Stimulated activated CD8-positive, alpha-beta memory T cell treated with anti-CD3 and anti-CD28 coated beads, Interleukin-4, amount 100 ng/mL, for 48 hours (primary cell): ENCODE measurements around the gene TTC34.
"Not testable (repeated sequence)": the region's sequence is repeated elsewhere in the genome, so short reads cannot be mapped to it uniquely, and the experiment has no call there.

Experiments used
- DNase-seq: peaks from one replicate; pipeline ENCODE4 v3.0.0-alpha.2; 2020

TTC34 gene

DNA sequence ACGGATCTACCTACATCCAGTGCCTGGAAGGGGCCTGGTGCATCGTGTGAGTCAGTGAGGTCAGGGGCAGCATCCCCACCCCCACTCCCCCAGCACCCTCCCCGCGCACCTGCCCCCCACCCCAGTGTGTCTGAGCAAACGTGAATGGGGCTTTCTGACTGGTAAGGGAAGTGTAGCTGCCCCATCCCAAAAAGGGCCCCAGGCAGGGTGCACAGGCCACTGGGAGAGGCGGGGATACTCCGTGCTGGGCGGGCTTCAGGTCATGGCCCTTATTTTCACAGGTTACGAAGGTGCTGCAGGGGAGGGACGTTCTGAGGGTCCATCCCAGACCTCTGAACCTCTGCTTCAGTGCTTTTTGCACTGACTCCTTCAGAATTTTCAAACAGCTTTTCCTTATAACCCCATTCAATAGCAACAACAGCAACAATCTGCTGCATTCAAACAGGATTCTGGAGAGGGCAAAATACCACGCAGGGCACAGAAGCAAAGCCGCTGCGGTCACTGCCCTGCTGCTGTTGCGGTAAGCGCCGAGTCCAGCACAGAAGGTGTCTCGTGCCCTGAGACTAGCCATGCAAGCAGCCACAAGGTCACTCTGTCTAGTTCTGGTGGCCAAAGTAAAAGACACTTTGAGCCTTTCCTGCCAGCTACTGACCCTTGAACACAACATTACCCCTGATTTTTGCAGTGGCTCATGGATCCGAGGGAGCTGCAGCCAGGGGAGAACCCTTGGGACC, 10.3 kb downstream of the TTC34 start:
- DNase-seq: no peak

DNA sequence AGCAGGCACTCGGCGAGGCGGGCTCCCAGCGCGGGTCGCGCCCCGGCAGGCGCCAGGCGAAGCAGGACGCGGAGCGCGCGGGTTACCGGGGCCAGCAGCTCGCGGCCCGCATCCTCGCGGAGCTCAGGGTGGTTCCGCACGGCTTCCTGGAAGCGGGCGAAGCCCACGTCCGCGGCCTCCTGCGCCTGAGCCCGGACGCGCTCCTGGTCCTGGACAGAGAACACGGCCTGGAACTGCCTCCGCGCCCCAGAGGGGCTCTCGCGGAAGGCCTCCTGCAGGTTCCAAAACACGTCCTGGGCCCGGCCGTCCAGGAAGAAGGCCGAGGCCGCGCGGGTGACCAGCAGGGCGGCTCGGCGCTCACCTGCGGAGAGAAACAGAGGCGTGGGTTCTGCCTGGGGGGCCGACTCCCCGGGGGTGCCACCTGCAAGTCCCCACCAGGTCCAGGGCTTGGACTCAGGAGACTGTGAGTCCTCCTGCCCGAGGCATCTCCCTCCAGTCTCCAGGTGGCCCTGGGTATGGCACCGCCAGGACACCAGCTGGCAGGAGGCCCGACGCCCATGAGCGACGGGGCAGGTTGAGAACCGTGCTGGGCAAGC, 11.4 kb downstream of the TTC34 start:
- no peak for DNase-seq

DNA sequence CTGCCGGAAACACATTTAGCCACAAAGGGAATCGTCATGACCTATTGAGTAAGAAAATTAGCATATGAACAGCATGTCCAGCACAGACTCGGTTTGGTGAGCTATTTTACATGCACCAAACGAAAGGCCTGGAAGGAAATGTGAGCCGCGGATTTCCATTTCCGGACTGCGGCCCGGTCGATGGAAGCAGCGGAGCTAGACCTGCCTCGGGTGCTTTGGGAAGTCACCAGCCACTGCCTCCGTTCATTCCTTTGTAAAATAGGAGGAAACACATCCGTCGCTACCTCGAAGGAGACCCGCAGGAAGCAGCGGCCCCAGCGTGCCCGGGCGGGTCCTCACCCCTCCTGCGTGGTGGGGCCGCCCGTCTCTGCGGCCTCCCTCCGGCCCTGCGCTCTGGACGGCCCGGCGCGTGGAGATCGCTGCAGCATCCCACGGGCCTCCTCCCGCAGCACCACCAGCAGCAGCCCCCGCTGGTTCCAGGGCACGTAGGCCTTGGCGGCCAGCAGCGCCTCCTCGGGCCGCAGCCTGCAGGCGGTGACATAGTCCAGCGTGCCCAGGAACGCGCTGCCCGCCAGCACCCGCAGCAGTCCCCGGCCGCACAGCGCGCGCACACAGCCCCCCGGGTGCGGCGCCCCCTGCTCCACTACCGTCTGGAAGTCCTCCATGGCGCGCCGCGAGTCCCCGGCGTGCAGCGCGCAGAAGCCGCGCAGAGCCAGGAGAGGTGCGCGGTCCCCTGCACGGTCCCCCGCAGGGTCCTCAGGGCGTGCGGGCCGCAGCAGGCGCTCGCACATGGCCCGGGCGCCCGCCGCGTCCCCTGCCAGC, 12.1 kb downstream of the TTC34 start:
- DNase-seq: no peak

DNA sequence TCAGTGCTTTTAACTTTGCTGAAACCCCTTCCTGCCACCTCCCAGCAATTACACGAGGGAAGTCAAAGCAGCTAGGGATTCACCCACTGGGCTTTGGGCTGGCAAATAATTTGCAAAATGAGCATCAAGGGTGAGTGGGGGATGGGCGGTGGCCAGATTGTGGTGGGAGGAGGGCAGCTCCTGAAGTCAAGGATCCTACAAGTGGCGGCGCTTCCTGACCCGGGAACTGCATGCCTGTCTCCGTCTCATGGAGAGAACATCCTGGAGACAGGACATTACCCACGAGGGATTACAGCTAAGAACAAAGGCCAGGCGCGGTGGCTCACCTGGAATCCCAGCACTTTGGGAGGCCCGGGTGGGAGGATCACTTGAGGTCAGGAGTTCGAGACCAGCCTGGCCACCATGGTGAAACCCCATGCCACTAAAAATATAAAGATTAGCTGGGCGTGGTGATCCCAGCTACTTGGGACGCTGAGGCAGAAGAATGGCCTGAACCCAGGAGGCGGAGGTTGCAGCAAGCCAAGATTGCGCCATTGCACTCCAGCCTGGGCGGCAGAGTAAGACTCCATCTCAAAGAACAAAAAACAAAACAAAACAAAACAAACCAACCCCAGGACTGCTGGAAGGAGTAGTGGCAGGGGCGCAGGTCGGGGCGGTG, 12.9 kb downstream of the TTC34 start:
- no peak for DNase-seq

DNA sequence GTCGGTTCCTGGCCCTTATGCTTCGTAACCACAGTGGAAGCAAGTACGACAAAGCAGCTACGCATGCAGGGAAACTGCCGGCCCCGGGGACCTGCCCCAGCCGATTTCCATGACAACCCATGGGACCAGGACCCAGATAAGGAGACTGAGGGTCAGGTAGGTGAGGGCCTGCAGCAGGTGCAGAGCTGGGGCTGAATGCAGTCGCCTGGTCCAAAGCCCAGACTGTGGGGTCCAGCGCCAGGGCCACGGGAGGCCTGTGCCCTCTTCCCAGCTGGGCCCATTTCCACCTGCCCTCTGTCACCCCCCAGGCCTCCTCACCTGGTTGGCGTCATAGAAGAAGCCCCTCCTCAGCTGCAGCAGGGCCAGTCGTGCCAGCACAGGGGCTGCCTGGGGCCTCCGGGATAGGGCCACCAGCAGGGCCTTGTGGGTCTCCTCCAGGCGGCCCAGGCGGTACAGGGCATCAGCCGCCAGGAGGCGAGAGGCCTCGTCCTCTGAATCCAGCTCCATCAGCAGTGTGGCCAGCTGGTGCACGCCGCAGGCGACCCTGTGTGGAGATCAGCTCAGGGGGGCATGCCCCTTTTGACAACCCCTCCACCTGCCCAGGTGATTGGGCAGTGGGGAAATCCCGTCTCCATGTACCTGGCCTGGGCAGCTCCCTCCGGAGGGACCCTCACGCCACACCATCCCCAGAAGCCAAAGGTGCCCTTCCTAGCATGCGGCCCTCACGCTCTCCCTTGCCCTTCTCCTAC, 14.2 kb downstream of the TTC34 start:
- no peak for DNase-seq

DNA sequence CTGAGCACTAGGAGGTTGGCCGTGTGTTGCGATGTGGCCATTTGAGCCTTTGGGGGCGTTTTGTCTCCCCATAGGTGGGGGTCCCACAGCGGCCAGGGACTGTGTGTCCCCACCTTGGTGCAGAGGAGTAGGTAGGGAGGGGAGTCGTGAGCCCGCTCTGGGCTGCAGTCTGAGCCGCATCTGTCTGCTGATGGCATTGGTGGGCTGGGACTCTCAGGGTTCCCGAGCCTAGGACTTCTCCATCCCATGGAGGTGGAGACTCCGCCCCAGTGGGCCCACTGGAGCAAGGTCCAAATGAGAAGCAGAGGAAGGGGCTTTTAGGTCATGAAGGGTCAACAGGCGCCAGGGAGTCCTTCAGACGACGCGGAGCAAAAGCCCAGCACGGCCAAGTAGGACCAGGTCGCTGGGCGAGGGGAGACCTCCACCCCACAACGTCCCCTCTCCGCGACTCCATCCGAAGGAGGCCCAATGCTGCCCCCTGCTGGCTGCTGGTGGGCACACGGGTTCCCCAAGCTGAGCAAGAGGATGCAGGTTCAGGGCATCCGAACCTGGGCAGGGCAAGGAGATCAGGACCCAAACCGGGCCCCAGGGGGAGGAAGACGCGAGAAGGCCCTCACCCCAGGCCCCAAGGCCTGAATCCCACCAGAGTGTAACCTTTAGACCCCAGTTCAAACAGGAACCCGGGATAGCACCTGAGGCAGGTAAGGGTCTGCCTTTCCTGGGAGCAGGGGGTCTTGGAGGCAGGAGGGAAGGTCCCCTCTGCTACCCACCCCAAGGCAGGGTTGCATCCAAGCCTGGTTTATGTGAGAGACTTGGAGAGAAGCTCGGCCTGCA, 14.9 kb downstream of the TTC34 start:
- peak; percentile 89 for DNase-seq

DNA sequence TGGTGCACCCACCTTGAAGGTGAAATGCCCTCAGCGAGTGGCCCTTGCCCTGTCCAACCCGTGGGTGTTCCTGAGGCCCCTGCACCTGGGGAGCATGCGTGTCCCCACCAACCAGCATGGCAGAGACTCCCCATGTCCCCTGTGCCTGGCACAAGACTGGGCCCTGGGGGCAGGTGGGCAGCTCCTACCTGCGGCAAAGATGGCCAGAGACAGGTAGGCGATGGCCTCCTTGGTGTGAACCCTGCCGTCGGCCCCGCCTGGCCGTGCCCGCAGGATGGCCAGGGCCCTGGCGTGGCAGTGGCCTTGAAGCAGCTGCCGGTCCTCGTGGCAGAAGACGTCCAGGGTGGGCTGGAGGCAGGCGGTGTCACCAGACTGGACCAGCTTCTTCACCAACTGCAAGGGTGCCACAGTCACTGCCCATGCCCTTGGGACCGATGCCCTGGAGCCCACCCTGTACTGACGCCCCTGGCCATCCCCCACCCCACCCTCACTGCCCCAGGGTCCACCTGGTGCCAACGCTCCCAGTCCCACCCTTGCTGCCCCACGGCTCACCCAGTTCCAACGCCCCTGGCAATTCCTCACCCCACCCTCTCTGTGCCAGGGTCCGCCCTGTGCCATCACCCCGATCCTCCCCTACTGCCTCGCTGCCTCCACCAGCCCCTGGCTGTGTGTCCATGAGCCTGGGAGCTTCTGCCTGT, 15.7 kb downstream of the TTC34 start:
- no peak for DNase-seq

DNA sequence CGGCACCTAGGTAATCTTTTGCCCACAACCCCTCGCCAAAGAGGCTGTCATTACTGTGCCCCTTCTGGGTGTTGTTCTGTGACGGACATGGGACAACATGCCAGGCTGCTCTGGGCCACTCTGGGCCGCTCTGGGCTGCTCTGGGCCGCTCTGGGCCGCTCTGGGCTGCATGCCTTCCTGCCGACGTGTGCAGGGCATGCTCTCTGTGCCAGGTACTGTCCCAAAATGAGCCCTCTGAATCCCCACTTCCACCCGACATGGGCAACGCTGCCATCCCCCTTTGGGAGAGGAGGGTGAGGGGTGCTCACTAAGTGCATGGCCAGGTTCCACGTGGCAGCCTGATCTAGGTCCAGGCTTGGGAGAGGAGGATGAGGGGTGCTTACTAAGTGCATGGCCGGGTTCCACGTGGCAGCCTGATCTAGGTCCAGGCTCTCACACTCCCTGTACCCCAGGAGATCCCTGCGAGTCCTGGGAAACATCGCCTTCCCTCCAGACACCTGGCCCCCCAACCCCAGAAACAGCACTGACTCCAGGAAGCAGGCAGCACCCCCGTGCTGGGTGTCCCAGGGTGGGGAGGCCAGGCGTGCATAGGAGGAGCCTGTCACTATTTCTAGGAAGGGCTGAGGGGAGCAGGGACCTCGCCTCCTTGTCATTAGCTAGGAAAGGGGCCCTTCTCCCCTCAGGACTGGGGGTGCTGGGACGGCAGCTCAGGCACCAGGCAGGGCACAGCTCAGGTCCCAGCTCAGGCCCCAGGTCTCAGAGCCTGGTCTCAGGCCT, 16.5 kb downstream of the TTC34 start:
- no peak for DNase-seq

DNA sequence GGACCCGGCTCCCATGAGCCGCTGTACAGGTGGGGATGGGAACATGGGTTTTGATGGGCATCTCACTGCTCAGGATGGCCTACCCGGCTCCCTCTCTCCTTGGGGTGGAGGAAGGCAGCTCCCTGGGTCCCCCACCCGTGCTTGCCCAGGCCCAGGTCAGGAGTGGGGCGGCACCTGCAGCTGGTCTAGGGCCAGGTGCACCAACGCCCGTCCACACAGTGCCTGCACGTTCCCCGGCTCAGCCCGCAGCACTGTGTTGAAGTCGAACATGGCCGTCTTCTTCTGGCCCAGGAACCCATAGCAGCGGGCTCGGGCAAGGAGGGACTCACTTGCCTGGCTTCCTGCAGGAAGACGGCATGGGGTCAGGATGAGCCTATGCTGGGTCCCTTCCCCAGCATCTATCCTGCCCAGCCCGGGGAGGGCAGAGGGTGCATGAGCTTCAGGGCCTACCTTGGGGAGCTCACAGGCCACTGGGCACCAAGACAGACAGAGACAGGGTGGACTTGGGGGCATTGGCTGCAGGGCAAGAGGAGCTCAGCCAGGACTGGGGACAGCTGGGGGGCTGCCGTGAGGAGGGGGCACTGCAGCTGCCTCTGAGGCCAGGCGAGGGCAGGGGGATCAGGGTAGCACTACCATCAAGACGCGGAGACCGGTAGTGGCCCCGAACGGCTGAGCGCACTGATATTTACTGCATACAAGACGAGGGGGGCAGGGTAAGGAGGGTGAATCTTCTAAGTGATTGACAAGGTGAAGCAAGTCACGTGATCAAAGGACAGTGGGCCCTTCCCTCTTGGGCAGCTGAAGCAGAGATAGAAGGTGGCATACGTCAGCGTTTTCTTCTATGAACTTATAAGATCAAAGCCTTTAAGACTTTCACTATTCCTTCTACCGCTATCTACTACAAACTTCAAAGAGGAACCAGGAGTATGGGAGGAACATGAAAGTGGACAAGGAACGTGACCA, 17.8 kb downstream of the TTC34 start:
- no peak for DNase-seq

DNA sequence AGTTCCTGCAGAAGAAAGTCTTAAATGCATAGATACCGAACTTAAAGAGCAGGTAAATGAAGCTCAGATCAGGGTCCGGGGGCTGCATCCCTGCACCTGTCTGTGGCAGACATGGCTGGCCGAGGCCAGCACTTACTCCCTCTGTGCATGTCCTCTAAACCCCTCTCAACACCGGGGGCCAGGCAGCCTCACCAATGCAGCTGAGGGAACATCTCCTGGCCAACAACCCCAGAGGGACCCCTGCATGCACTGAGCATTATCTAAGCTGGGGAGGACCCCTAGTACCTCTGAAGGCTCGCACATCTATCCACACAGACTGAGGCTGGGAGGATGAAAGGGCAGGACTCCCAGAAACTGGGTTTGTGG, 18.4 kb downstream of the TTC34 start:
- DNase-seq: no peak

DNA sequence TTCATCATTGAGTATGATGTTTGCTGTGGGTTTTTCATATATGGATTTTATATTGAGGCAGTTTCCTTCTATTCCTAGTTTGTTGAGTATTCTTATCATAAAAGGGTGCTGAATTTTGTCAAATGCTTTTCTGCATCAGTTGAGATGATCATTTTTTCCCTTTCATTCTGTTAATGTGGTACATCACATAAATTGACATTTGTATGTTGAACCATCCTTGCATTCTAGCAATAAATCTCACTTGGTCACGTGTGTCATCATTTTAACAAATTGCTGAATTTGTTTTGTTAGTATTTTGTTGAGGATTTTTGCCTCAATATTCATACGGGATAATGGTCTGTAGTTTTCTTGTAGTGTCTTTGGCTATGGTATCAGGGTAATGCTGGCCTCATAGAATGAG, 19.9 kb downstream of the TTC34 start:
- DNase-seq: no peak

DNA sequence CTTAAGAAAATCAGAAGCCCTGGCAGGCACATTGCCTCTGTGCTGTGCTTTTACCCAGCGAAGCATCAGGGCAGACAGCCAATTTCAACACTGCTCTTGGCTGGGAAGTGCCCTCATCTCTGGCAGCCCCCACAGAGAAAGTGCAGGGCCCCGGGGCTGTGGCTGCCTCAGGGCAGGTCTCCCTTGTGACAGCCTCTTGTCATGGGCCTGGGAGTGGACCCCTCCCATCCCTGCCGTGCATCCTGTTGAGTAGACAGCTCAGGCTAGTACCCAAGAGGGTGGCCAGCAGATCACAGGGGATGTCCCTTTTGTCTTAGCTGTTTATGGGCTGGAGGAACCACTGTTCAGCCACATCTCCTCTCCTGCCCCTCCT, 23.3 kb downstream of the TTC34 start:
- no peak for DNase-seq

DNA sequence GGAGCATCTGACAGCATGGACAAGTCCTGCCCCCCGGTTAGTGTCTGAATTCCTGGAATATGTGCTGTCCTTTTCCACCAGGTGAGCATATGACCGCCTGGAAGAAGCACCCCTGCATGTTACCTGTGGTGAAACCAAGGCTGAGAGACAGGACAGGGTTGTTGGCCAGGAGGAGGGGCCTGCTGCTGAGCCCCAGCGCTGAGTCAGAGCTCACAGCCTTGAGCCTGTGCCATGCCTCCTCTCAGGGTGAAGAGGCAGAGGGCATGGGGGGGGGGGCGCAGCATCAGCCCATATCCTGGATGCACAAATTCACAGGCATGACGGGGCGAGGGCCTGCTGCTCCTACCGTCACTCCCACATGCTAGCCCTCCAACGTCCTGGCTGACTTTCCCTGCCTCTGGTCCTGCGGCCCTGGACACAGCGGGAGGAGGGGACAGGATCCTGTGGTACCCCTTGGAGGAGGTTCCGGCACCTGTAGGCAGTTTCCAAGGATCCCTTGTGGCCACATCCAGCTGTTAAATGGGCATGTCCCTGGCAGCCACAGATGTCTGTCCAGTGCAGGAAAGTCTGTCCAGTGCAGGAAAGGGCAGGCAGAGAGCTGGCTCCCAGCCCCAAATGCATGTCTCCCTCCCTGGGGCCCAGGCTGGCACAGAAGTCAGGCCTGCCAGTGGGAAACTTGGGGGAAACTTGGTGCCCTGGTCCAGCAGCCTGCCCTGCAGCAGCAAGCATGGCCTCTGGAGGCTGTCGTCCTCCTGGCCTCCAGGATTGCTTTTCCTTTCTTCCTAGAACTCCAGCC, 23.9 kb downstream of the TTC34 start:
- DNase-seq: no peak

DNA sequence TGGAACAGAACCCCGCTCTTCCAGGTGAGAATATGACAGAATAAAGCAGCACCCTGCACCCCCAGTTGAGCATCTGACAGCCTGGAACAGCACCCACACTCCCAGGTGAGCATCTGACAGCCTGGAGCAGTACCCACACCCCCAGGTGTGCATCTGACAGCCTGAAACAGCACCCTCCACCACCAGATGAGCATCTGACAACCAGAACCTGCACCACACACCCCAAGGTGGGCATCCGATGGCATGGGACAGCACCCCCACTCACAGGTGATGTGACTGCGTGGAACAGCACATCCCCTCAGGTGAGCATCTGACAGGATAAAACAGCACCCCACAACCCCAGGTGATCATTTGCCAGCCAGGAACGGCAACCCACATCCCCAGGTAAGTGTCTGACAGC, 26.2 kb downstream of the TTC34 start:
- DNase-seq: not testable (repeated sequence)

DNA sequence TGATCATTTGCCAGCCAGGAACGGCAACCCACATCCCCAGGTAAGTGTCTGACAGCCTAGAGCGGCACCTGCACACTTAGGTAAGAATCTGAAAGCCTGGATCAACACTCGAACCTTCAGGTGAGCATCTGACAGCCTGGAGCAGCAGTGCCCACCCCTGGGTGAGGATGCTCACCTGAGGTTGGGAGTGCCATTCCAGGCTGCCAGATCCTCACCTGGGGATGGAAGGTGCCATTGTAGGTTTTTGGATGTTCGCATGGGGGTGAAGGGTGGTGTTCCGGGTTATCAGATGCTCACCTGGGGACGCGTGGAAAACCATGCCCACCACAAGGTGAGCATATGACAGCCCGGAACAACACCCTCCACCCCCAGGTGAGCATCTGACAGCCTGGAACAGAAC, 33.4 kb downstream of the TTC34 start:
- DNase-seq: not testable (repeated sequence)

DNA sequence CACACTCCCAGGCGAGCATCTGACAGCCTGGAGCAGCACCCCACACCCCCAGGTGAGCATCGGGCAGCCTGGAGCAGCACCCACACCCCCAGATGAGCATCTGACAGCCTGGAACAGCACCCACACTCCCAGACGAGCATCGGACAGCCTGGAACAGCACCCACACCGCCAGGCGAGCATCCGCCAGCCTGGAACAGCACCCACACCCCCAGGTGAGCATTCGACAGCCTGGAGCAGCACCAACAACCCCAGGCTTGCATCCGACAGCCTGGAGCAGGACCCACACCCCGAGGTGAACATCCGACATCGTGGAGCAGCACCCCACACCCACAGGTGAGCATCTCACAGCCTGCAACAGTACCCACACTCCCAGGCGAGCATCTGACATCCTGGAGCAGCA, 42.1 kb downstream of the TTC34 start:
- DNase-seq: not testable (repeated sequence)

DNA sequence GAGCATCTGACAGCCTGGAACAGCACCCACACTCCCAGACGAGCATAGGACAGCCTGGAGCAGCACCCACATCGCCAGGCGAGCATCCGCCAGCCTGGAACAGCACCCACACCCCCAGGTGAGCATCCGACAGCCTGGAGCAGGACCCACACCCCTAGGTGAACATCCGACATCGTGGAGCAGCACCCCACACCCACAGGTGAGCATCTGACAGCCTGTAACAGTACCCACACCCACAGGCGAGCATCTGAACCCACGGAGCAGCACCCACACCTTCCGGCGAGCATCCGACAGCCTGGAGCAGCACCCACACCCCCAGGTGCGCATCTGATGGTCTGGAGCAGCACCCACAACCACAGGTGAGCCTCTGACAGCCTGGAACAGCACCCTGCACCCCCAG, 44.0 kb downstream of the TTC34 start:
- DNase-seq: not testable (repeated sequence)

DNA sequence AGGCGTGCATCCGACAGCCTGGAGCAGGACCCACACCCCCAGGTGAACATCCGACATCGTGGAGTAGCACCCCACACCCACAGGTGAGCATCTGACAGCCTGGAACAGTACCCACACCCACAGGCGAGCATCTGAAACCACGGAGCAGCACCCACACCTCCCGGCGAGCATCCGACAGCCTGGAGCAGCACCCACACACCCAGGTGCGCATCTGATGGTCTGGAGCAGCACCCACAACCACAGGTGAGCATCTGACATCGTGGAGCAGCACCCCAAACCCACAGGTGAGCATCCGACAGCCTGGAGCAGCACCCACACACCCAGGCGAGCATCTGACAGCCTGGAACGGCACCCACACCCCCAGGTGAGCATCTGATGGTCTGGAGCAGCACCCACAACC, 46.1 kb downstream of the TTC34 start:
- DNase-seq: not testable (repeated sequence)
